ENCODE results near the gene PDE5A.
A peak's percentile ranks its signal among the peaks of the same experiment; 100 is the strongest.
"Not testable (repeated sequence)": the region's sequence is repeated elsewhere in the genome, so short reads cannot be mapped to it uniquely, and the experiment has no call there.

The PDE5A gene

DNA sequence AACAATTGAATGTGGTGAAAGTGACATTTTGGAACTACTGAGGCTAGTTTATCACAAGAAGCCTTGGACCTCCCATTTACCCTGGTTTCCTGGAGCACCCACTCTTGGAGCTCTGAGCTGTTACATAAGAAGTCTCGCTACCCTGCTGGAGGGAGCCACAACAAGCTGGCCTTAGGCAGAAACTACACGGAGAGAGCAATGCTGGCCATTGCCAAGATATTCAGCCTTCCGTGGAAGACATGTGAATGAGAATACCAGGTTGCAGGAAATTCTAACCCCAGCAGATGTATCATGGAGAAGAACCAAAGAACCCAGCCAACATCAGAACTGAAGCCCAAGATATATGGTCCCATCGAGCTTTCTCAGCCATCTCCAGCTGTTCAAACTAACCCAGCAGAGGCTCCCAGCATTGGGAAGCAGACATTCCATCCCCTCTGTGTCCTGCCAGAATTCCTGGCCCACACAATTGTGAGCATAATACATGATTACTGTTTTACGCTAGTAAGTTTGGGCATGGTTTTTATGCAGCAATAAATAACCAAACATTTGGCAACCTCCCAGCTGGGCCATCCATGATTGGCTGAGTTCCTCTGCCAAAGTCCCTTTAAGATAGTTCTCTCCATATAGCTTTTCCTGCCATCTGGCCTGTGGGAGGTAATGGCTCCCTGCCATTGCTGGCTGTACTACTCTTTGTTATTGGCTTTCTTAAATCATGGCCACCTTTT is 17.9 kb upstream of the PDE5A start:
- no peak for DNase-seq
- no peak for ATAC-seq

DNA sequence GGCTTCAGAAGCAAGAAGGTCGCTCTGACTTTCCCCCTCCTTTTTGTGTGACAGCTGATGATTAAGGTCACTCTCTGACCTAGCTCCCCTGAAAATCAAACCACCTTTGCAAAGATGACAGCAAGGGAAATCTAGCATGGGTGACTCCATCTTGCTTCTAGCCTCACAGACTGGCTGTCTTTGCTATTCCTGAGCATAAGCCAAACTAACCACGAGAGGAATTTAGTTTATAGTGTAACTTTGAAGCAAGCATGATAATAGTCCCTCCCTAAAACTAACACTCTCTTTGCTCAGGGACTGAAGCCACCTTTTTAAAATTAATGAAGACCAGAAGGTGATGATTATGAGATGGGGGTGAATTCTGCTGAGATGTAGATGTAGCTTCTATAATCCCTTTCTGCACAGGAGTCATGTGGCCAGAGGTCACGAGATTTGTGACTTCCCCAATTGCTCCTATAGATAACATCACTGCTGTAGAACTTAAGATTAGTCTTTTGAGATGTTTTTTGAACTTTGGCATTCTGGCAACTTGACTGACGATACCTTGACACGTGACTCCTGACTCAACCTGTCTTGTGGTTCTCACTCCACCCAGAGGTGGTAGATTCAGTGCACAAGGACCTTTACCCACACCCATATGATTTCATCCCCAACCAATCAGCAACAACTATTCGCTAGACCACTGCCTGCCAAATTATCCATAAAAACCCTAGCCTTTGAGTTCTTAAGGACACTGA is 14.9 kb upstream of the PDE5A start:
- ATAC-seq (peak; percentile 66), DNase-seq (no peak)

DNA sequence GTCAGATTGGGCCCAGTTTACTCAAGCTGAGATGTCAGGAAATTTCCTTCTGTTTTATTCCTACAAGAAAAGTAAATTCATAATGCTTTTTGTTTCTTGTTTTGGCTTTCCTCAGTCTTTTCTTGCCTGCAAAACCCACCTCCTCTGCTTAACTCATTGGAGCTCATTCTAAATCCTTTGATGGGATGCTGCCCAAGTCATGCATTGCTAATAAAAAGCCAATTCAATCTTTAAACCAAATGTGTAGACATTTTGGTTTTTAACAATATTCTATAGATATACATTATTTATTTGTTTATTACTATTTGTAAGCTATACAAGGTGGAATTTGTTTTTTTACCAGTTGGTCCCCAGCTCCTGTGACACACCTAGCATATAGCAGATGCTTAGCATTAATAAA is 13.2 kb upstream of the PDE5A start:
- no peak for ATAC-seq
- DNase-seq: no peak

DNA sequence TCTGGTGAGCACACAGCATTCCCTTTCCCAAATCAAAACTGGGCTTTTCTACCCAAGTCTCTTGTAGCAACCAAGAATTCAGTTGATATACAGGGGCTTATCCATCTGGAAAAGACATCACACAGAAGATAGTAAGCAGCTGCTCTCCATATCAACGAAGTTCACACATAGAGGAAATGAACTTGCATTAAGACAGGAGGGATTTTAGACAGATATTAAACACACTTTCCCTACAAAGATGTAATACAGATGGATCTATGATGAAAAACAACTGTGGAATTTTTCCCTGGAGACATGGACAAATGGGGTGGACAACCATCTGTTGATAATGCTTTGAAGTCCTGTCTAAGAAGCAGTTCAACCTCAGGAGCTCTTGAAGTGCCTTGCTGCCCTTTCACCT is 9.8 kb upstream of the PDE5A start:
- DNase-seq: no peak

DNA sequence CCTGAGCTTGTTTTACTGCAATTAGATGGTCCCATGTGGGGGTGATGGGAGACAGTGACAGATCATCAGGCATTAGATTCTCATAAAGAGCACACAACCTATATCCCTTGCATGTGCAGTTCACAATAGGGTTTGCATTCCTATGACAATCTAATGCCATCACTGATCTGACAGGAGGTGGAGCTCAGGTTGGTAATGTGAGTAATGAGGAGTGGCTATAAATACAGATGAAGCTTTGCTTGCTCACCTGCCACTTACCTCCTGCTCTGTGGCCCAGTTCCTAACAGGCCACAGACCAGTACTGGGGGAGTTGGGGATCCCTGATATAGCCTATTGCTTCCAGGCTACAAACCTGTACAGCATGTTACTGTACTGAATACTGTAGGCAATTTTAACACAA is 8.2 kb upstream of the PDE5A start:
- ATAC-seq, DNase-seq: not testable (repeated sequence)

More for the DNA sequence above, 9.8 kb upstream of the PDE5A start:
- ATAC-seq: no peak

DNA sequence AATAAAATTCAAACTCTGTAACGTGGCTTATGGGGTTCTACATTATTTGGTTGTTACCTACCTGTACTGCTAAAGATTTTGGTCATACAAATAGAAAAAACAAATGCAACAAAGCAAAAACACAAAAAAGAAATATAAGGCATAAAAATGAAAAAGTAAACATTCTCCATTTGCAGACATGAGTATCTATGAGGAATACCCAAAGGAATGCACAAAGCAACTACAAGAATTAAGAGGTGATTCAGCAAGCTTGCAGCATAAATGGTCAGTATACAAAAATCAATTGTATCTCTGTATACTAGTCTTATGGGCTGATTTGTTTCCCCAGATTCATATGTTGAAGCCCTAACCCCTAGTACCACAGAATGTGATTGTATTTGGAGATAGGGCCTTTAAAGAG is 3.6 kb upstream of the PDE5A start:
- DNase-seq (no peak), ATAC-seq (no peak)

DNA sequence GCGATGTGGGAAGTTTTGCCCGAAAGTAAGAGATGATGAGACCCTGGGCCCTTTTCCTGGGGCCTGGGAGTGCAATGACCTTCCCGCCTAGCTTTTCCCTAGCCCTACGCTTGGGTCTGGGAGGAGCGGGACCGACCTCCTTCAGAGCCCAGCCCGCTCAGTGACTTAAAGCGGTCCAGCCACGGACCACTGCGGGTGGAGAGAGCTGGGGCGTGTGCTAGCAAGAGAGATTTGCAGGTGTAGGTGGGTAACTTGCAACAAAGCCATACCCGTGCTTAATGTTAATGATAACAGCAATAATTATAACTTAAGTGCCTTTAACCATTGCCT is 503 bp upstream of the PDE5A start:
- ATAC-seq (peak; percentile 19), DNase-seq (no peak)

DNA sequence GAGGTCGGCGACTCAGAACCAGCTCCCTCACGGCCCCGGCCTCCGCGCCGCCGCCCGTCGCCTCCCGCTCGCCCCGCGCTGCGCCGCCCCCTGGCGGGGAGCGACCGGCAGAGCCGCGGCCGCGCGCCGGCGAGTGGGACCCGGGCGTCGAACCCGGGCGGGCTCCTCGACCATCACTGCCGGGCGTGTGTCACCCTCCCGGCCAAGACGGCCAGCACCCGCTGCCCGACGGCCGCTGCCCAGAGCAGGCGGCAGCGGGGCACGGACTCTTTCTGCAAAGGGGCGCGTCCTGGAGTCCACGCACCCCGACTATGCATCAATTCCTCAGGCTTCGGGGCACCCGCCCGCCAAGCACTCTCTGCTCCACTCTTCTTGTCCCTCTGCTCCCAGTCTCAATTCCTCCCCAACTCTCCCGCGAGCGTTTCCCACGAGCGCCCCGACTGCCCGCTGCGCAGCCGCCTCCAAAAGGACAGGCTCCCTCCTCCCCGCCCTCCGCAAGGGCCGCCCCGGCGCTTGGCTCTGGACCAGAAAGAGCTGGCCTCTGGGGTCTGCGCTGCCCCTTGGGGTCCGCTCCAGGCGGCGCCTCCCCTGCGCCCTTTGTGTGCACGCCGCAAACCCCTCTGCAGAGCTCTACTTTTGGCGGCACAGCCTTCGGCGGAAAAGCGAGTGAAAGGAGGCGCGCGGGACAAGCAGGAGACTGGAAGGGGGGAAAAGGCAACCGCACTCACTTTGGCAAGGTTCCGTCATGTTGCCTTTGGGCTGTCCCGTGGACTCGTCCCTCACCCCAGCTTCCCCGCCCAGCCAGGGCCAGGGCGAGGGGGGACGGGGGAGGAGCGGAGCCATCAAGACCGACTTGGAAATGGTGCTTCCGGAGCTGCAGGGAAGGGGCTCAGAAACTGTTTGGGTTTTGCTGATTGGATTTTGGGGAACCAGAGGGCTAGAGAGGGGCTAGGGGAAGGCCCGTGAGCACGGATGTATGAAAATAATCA is 1.0 kb downstream of the PDE5A start:
- DNase-seq: peak; percentile 71
- peak; percentile 56 for ATAC-seq

DNA sequence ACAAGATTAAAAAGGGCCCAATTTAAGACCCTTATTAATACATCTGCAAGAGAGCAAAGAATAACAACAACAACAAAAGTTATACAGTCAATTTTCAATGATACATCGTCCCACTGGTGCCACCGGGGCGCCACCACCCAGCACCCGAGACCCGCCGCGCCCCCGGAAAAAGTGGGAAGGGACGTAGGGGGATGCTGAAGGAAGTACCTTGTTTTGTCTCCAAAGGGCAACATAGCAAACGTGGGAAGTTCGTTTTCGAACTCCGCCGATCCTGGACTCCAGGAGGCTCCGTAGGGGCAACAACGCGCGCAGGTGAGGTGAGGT is 1.7 kb downstream of the PDE5A start:
- ATAC-seq (no peak), DNase-seq (no peak)

DNA sequence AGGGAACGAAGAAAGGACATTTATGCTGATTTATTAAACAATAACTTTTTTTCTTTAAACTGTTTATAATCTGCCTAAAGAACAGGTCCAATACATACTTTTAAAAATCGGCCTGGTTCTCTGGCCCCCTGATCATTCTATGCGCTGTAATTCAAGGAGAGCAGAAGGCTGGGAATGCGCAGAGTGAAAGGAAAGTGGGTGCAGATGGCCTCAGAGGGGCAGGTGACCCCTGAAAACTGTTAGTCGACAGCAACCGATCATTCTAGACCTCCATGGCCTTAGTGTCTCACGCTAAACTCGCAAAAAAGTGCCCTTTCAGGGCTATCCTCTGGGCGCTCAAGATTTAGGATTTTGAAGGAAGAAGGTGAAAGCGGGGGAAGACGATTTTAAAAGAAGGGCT is 2.2 kb downstream of the PDE5A start:
- no peak for DNase-seq

DNA sequence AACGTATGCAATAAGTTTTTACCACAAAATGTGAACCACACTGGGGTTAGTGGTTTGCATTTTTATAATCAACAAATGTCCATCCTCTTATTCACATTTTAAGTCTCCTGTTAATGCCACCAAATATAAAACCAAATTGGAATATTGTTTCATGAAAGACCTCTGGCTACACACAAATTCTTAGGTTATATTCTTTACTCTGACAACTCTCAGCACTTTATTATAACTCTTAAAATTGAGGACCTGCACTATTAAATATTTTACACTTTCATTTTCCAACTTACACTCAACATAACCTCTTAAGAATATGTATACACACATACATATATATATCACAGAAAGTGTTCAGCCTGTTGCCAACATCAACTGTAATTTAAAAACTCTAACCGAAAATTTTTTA is 2.8 kb downstream of the PDE5A start:
- ATAC-seq: no peak

More for the DNA sequence above, 2.2 kb downstream of the PDE5A start:
- ATAC-seq: no peak

DNA sequence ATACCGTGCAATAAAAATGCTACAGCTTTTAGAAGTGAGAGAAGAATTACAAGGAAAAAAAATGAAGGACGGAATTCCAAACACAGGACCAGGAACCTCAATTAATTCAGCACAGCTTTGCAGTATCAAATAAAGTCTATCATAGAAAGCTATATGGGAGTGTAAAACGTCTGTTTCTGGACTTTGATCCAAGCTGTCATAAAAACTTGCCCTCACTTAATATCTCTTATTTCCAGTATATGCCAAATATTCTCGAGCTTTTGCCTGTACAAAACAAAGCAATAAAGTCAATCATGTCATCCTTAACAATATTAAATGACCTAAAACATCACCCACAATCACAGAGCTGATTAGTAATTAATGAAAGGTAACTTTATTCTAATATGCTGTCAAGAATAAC is 4.2 kb downstream of the PDE5A start:
- DNase-seq (no peak), ATAC-seq (no peak)

More for the DNA sequence above, 2.8 kb downstream of the PDE5A start:
- DNase-seq: no peak

DNA sequence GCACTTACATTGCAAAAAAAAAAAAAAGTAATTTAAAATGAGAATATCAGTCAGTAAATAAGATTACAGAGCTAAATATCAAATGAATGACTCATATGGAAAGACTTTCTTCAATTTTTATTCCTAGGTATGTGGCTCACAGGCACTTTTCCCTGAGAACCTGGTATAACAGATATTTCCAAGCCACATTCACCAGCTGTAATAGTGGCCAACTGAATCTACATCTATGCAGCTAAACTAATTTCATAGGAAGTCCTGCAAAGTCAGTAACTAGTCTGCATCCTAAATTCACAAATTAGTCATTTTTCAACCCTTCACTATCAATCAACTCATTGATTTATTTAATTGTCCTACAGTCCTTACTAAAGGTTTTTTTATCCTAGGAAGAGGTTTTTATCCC is 5.6 kb downstream of the PDE5A start:
- DNase-seq (no peak), ATAC-seq (no peak)

DNA sequence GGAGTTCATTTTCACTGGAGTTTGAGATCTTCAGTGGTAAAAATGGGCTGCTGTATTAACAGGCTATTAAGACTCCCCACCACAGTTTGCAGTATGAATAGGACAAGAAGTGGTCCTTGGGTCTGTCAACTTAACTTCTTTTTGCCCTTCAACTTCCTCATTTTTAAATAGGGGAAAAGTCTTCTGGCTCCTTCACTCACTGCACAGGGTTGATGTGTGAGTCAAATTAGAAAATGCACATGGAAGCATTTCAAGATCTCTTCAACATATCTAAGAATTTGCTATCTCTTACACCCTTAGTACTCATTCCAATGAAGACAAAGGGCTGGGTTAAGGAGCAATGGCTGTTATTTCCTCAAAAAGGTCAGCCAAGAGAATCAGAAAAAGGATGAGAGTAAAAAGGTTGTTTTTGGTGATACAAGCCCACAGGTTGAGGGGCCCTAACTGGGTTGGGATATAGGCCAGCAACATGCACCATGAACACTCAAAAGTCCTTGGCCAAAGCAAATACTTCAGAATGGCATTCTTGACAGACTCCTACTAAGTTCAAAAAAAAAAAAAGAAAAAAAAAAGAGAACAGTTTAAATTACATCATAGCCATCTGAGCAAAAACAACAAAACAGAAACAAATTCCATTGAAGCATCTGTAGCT is 13.4 kb downstream of the PDE5A start:
- DNase-seq (no peak), ATAC-seq (no peak)

DNA sequence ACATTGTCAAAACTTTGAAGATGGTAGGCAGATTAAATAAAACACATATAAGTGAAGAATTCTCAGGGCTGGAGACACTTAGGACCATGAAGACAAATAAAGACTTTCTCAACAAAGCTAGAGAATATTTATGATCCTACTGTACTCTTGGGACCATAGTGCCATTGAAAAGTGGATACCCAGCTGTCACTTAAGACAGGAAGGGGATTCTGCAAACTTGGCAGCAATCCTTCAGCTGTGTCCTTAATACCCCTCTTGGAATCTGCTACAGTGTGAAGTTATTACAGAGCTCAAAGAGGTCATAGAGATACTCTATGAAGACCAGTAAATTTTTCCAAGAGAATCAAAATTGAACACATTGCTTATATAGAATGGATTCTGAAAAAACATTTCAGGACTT is 24.3 kb downstream of the PDE5A start:
- no peak for DNase-seq
- no peak for ATAC-seq

DNA sequence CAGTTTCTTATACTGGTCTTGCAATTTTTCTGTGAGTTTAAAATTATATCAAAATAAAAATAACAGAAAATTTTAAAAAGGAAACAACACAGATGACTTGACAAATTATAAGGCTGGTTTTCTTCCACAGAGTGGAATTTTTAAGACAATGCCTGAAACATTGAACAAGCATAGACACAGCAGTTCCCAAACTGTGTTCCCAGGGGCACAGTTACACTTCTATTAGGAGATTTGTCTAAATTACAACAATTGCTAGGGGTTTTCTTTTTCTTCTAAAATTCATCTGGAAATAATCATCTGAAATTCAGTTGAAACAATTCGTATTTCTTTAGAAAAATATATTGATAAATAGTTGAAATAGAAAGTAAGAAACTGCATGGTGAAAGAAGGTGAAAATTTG is 26.2 kb downstream of the PDE5A start:
- no peak for DNase-seq
- no peak for ATAC-seq

DNA sequence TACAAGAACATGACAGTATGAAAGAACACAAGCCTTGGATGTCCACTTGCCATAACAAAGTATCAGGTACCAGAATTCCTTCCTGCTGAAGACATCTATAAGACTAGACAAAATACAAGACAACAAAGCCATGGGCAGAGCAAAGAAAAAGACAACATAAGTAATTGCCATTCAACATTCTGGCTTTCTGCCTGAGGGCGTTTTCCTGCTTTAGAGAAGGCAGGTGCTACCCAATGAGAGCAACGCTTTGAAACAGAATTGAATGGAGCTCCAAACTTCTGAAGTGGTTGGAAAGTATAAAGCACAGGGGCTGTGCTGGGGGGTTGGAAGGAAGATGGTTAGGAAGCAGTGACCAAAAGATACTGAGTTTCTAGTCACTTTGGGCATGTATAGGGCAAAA is 30.1 kb downstream of the PDE5A start:
- DNase-seq (no peak), ATAC-seq (no peak)

DNA sequence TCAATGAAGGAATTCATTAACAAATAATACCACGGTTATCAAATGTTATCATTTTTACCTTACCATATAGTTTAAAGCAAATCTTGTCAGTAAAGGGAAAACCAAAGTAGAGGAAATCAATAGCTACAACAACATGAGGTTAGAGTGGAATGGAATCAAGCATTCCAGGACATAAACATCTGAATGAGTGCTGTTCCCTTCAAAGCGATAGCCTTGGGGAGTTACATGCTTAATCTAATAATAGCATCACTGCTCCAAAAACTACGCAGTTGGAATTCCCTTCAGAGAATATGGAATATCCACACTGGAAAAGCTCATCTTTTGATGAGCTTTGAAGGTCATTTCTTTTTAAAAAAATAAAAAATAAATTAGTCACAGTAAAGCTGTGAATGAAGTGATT is 31.2 kb downstream of the PDE5A start:
- ATAC-seq: no peak
- DNase-seq: no peak

DNA sequence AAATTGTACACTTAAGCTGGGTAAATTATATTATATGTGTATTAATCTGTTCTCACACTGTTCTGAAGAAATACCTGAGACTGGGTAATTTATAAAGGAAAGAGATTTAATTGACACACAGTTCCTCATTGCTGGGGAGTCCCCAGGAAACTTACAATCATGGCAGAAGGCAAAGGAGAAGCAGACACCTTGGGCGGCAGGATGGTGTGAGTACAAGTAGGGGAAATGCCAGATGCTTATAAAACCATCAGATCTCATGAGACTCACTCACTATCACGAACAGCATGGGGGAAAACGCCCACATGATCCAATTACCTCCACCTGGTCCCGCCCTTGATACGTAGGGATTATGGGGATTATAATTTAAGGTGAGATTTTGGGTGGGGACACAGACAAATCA is 34.9 kb downstream of the PDE5A start:
- DNase-seq (no peak), ATAC-seq (no peak)

DNA sequence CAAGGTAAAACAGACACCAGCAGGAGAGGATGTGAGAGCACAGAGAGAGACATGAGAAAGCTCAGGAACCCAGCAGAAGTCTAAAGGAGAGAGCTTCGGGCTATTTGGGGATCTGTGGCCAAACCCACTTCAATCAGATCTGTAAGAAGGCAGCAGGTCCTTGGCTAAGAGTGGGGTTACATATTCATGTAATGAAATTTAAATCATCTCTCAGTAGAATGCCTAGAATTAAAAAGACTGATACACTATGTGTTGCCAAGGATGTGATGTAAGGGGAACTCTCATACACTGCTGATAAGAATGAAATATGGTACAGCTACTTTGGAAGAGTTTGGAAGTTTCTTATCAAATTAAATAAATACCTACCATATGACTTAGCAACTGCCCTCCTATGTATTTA is 35.8 kb downstream of the PDE5A start:
- ATAC-seq (no peak), DNase-seq (no peak)

DNA sequence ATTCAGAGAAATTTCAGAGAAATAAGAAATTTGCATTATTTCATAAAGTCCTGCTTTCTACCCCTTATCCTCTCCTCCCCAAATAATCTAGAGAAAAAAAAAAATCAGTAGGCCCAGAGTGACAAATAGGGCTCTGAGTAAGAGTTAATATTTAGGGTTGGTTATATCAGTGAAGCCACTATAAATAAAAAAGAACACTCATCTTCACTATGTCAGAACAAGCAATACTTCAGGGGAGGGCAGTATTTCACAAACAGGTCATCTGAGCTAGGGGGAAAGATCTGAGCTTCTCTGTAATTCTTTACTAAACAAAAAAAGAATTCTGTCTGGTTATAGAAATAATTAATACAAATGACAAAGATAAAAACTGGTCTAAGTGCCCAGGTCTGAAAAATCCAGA is 39.4 kb downstream of the PDE5A start:
- no peak for ATAC-seq

DNA sequence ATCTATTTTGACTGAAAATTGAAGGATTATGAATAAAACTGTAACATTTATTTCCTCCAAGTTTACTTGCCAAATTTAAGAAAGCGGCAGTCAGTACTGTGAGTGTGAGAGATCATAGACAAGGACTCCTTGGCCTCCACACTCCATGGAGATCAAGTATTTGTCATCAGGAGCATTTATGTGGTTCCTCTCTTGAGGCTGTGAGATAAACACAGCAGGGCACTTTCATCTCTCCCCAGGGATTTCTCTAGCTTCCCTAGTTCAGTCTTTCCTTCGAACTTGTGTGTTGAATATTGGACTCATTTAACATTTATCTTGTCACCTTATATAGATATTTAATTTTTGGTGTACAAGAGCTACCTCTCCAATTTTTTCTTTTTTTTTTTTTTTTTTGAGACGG is 40.8 kb downstream of the PDE5A start:
- ATAC-seq (no peak), DNase-seq (no peak)

More for the DNA sequence above, 39.4 kb downstream of the PDE5A start:
- no peak for DNase-seq

DNA sequence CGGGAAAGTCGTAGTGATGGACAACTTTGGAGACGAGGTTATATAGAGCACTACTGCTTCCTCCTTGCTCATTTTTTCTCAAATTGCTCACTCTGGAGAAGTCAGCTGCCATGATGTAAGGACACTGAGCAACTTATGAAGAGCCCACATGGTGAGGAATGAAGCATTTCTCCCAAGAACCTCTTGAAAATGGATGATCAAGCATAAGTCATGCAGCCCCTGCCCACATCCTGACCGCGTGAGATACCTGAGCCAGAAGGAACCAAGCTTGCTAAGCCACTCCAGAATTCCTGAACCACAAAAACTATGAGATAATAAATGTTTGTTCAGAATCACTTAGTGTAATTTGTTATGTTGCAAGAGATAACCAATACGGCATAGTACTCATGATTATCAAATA is 42.8 kb downstream of the PDE5A start:
- DNase-seq: no peak
- no peak for ATAC-seq
